HEK293 (cell line): Measurements from ENCODE around the gene TM7SF3.
"Not testable (repeated sequence)": the region's sequence is repeated elsewhere in the genome, so short reads cannot be mapped to it uniquely, and the experiment has no call there.

ENCODE experiments used
- CTCF ChIA-PET: fragments of 350-600 bp; formaldehyde crosslinking; extraction: SDS; loops from one replicate; lab custom pipeline; 2021; ENCODE audit warnings: antibody characterized with exemption; lab: Yijun Ruan, JAX
- POLR2A ChIA-PET: fragments of 300-600 bp; formaldehyde crosslinking; extraction: SDS; loops from one replicate; lab custom pipeline; 2020; ENCODE audit warnings: antibody characterized with exemption, inconsistent platforms; lab: Yijun Ruan, JAX
- H3K27ac ChIP-seq: fragments of 200-500 bp; sonication (Bioruptor generic); 2 replicates; pipeline ENCODE4 v1.5.1; 2014; ENCODE audit warnings: low read depth, low read length, control low read depth, inconsistent platforms; ENCODE audit errors: extremely low read depth
- H3K36me3 ChIP-seq, 2 experiments: fragments of 200-500 bp in 1 of 2; sonication (Bioruptor generic) in 1 of 2; 1 replicate in 1 of 2; 2 replicates in 1 of 2; pipeline ENCODE4 v1.5.1; 2014 to 2017; ENCODE audit warnings: inconsistent platforms in 2 of 2, low read length in 2 of 2; ENCODE audit not compliant: control insufficient read depth in 2 of 2, insufficient read depth in 1 of 2
- H3K4me1 ChIP-seq: fragments of 200-500 bp; sonication (Bioruptor generic); 2 replicates; pipeline ENCODE4 v1.5.1; 2014; ENCODE audit warnings: mild to moderate bottlenecking, low read length, inconsistent platforms; ENCODE audit not compliant: control insufficient read depth, insufficient read depth
- H3K4me3 ChIP-seq: 2 replicates; pipeline ENCODE4 v1.5.1; 2011; ENCODE audit warnings: low read depth, mild to moderate bottlenecking, control low read depth, low read length, moderate library complexity
- H3K9me3 ChIP-seq: fragments of 200-500 bp; sonication (Bioruptor generic); 2 replicates; pipeline ENCODE4 v1.5.1; 2014; ENCODE audit warnings: low read depth, low read length, inconsistent platforms; ENCODE audit not compliant: control insufficient read depth, insufficient read depth
- KLF1 ChIP-seq: fragments of 450-650 bp; formaldehyde crosslinking; IDR thresholded peaks from 2 replicates; pipeline ENCODE4 v1.5.1; 2016; ENCODE audit warnings: missing biosample characterization, missing genetic modification characterization
- PRDM1 ChIP-seq: fragments of 450-650 bp; formaldehyde crosslinking; IDR thresholded peaks from 2 replicates; pipeline ENCODE4; 2016; ENCODE audit warnings: missing biosample characterization, missing genetic modification characterization
- SP2 ChIP-seq: fragments of 450-650 bp; formaldehyde crosslinking; IDR thresholded peaks from 2 replicates; pipeline ENCODE4 v1.5.1; 2016; ENCODE audit warnings: missing biosample characterization, missing genetic modification characterization
- ZFHX2 ChIP-seq: fragments of 450-650 bp; formaldehyde crosslinking; conservative IDR thresholded peaks from 2 replicates; pipeline ENCODE4 v1.5.1; 2016; ENCODE audit warnings: missing biosample characterization, missing genetic modification characterization
- ZNF114 ChIP-seq: fragments of 450-650 bp; formaldehyde crosslinking; IDR thresholded peaks from 2 replicates; pipeline ENCODE4 v1.5.0; 2017; ENCODE audit warnings: missing biosample characterization, missing genetic modification characterization
- ZNF133 ChIP-seq: fragments of 450-650 bp; formaldehyde crosslinking; IDR thresholded peaks from 2 replicates; pipeline ENCODE4 v1.5.1; 2016; ENCODE audit warnings: missing biosample characterization, missing genetic modification characterization
- ZNF214 ChIP-seq: fragments of 450-650 bp; formaldehyde crosslinking; IDR thresholded peaks from 2 replicates; pipeline ENCODE4 v1.5.1; 2017; ENCODE audit warnings: missing biosample characterization, mild to moderate bottlenecking, missing genetic modification characterization, borderline replicate concordance
- ZNF335 ChIP-seq: fragments of 450-650 bp; formaldehyde crosslinking; conservative IDR thresholded peaks from 2 replicates; pipeline ENCODE4 v1.5.1; 2016; ENCODE audit warnings: missing biosample characterization, missing genetic modification characterization
- ZNF394 ChIP-seq: fragments of 450-650 bp; formaldehyde crosslinking; IDR thresholded peaks from 2 replicates; pipeline ENCODE4 v1.5.1; 2016; ENCODE audit warnings: missing biosample characterization, missing genetic modification characterization, mild to moderate bottlenecking, moderate library complexity, borderline replicate concordance
- ZNF621 ChIP-seq: fragments of 450-650 bp; formaldehyde crosslinking; IDR thresholded peaks from 2 replicates; pipeline ENCODE4 v1.5.1; 2017; ENCODE audit warnings: missing biosample characterization, missing genetic modification characterization
- ZNF654 ChIP-seq: fragments of 450-650 bp; formaldehyde crosslinking; IDR thresholded peaks from 2 replicates; pipeline ENCODE4 v1.5.1; 2016; ENCODE audit warnings: low read depth, missing biosample characterization, missing genetic modification characterization
- ZNF791 ChIP-seq: fragments of 450-650 bp; formaldehyde crosslinking; IDR thresholded peaks from 2 replicates; pipeline ENCODE4 v1.5.1; 2016; ENCODE audit warnings: missing biosample characterization, missing genetic modification characterization
- ZNF843 ChIP-seq: fragments of 450-650 bp; formaldehyde crosslinking; IDR thresholded peaks from 2 replicates; pipeline ENCODE4 v1.5.1; 2016; ENCODE audit warnings: missing biosample characterization, missing genetic modification characterization
- TF ChIP-seq, protein P1 (sequence below): fragments of 450-650 bp; formaldehyde crosslinking; IDR thresholded peaks from 2 replicates; pipeline ENCODE4 v1.5.1; 2016; ENCODE audit warnings: missing biosample characterization, missing genetic modification characterization
- TF ChIP-seq, protein P2 (sequence below): fragments of 450-650 bp; formaldehyde crosslinking; IDR thresholded peaks from 2 replicates; pipeline ENCODE4 v1.5.1; 2017; ENCODE audit warnings: missing biosample characterization, missing genetic modification characterization
- TF ChIP-seq, protein P3 (sequence below): fragments of 450-650 bp; formaldehyde crosslinking; IDR thresholded peaks from 2 replicates; pipeline ENCODE4 v1.5.1; 2017; ENCODE audit warnings: missing biosample characterization, missing genetic modification characterization
- TF ChIP-seq, protein P4 (sequence below): fragments of 450-650 bp; formaldehyde crosslinking; IDR thresholded peaks from 2 replicates; pipeline ENCODE4 v1.5.1; 2016; ENCODE audit warnings: missing biosample characterization, missing genetic modification characterization, borderline replicate concordance
- TF ChIP-seq, protein P5 (sequence below): fragments of 450-650 bp; formaldehyde crosslinking; IDR thresholded peaks from 2 replicates; pipeline ENCODE4 v1.5.1; 2016; ENCODE audit warnings: missing biosample characterization, missing genetic modification characterization

The TM7SF3 gene

DNA sequence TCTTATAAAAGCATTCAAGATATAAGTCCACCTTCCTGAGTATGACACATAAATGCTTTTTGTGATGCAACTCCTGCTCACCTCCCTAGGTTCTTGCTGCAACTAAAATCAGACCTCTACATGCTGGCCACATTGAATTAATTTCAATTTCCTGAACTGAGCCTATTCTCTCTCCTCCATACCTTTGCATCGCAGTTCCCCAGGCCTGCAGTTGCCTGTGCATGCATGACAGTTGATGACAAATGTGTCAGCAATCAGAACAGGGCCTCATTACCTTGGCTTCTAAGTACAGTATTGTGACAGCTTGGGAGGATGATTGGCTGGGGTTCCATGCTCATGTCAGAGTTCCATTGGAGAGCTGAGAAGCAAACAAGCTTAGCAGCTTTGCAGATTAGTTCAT, 3.9 kb upstream of the TM7SF3 start (continued):
- TF ChIP-seq, protein P1, sequence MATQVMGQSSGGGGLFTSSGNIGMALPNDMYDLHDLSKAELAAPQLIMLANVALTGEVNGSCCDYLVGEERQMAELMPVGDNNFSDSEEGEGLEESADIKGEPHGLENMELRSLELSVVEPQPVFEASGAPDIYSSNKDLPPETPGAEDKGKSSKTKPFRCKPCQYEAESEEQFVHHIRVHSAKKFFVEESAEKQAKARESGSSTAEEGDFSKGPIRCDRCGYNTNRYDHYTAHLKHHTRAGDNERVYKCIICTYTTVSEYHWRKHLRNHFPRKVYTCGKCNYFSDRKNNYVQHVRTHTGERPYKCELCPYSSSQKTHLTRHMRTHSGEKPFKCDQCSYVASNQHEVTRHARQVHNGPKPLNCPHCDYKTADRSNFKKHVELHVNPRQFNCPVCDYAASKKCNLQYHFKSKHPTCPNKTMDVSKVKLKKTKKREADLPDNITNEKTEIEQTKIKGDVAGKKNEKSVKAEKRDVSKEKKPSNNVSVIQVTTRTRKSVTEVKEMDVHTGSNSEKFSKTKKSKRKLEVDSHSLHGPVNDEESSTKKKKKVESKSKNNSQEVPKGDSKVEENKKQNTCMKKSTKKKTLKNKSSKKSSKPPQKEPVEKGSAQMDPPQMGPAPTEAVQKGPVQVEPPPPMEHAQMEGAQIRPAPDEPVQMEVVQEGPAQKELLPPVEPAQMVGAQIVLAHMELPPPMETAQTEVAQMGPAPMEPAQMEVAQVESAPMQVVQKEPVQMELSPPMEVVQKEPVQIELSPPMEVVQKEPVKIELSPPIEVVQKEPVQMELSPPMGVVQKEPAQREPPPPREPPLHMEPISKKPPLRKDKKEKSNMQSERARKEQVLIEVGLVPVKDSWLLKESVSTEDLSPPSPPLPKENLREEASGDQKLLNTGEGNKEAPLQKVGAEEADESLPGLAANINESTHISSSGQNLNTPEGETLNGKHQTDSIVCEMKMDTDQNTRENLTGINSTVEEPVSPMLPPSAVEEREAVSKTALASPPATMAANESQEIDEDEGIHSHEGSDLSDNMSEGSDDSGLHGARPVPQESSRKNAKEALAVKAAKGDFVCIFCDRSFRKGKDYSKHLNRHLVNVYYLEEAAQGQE = no peak
- TF ChIP-seq ZNF621 (tag by site-specific recombination) (no peak), KLF1 (no peak), ZNF114 (tag by site-specific recombination) (no peak), ZNF133 (tag by site-specific recombination) (no peak), ZNF214 (tag by site-specific recombination) (no peak), ZNF791 (tag by site-specific recombination) (no peak), ZNF843 (no peak), SP2 (tag by site-specific recombination) (no peak), ZNF394 (tag by site-specific recombination) (no peak)
- TF ChIP-seq, protein P2, sequence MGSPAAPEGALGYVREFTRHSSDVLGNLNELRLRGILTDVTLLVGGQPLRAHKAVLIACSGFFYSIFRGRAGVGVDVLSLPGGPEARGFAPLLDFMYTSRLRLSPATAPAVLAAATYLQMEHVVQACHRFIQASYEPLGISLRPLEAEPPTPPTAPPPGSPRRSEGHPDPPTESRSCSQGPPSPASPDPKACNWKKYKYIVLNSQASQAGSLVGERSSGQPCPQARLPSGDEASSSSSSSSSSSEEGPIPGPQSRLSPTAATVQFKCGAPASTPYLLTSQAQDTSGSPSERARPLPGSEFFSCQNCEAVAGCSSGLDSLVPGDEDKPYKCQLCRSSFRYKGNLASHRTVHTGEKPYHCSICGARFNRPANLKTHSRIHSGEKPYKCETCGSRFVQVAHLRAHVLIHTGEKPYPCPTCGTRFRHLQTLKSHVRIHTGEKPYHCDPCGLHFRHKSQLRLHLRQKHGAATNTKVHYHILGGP (tag by site-specific recombination) = no peak
- TF ChIP-seq, protein P3, sequence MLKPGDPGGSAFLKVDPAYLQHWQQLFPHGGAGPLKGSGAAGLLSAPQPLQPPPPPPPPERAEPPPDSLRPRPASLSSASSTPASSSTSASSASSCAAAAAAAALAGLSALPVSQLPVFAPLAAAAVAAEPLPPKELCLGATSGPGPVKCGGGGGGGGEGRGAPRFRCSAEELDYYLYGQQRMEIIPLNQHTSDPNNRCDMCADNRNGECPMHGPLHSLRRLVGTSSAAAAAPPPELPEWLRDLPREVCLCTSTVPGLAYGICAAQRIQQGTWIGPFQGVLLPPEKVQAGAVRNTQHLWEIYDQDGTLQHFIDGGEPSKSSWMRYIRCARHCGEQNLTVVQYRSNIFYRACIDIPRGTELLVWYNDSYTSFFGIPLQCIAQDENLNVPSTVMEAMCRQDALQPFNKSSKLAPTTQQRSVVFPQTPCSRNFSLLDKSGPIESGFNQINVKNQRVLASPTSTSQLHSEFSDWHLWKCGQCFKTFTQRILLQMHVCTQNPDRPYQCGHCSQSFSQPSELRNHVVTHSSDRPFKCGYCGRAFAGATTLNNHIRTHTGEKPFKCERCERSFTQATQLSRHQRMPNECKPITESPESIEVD = no peak

DNA sequence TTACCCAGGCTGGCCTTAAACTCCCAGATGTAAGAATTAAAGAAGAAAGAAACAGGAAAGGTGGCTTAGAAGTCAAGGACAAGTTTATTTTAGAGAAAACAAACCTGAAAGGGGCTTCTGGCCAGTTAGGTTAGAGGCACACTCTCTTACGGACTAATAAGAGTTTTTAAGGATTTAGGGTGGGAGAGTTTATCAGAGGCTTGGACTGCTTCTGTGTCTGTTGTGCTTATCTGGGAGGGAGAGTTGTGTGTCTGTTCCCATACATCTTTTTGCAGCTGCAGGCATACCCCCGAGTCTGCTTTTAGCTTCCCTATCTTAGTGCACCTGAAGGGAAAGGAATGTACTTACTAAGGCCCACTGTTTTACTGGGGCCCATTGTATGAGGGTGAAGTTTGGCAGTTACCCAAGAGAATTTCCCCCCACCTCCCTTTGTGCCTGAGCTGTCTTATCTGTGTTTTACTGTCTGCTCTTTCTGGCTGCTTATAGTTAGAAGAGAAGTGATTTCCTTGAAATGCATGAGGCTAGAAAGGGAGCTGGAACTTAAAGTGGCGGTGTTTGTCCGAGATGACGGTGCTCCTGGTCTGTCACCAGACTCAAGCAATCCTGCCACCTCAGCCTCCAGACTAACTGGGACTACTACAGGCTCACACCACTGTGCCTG, 3.1 kb upstream of the TM7SF3 start:
- H3K27ac ChIP-seq, H3K4me3 ChIP-seq, POLR2A ChIA-PET, H3K36me3 ChIP-seq, H3K4me1 ChIP-seq, H3K9me3 ChIP-seq: not testable (repeated sequence)
- CTCF ChIA-PET = interaction anchor here (0.6 to 5.8 kb wide), 6 partner anchors 9 to 290 kb away, joined by 3 to 65 read pairs (median 8); no protein-coding TSS in a partner anchor

DNA sequence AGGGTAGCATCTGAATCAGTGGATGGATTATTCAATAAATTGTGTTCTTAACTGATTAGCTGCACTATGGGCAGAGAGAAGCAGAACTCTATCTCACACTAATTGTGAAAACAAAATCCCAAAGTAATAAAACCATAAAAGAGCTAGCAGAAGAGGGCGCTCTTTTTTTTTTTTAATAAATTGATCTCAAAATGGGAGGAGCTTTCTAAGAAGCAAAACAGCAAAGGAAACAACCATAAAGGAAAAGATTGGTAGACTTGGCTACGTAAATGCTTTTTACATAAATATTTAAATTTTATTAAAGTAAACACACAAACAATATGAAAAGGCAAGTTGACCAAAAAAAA, 1.5 kb upstream of the TM7SF3 start:
- no peak overlapping the region for H3K4me3 ChIP-seq
- ChIA-PET CTCF (interaction anchor here (0.6 to 5.8 kb wide), 42 partner anchors 9 to 920 kb away, joined by 3 to 65 read pairs (median 4); partner anchors contain the start of genes ITPR2 and STK38L), POLR2A (interaction anchor here (0.6 to 1.0 kb wide), 3 partner anchors 35 to 290 kb away, joined by 3 to 7 read pairs (median 4); no protein-coding TSS in a partner anchor)
- TF ChIP-seq, protein P3 = peak; percentile 37; the same call in 1 of the 2 replicates
- TF ChIP-seq, protein P4, sequence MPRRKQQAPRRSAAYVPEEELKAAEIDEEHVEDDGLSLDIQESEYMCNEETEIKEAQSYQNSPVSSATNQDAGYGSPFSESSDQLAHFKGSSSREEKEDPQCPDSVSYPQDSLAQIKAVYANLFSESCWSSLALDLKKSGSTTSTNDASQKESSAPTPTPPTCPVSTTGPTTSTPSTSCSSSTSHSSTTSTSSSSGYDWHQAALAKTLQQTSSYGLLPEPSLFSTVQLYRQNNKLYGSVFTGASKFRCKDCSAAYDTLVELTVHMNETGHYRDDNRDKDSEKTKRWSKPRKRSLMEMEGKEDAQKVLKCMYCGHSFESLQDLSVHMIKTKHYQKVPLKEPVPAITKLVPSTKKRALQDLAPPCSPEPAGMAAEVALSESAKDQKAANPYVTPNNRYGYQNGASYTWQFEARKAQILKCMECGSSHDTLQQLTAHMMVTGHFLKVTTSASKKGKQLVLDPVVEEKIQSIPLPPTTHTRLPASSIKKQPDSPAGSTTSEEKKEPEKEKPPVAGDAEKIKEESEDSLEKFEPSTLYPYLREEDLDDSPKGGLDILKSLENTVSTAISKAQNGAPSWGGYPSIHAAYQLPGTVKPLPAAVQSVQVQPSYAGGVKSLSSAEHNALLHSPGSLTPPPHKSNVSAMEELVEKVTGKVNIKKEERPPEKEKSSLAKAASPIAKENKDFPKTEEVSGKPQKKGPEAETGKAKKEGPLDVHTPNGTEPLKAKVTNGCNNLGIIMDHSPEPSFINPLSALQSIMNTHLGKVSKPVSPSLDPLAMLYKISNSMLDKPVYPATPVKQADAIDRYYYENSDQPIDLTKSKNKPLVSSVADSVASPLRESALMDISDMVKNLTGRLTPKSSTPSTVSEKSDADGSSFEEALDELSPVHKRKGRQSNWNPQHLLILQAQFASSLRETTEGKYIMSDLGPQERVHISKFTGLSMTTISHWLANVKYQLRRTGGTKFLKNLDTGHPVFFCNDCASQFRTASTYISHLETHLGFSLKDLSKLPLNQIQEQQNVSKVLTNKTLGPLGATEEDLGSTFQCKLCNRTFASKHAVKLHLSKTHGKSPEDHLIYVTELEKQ = no peak
- TF ChIP-seq ZFHX2 = no peak
- peak; percentile 59 for TF ChIP-seq ZNF654 (tag by site-specific recombination)
- TF ChIP-seq PRDM1 (tag by site-specific recombination) = 0 out of 2 replicates have a peak, but pooled peaks have one; percentile 4
- TF ChIP-seq ZNF335 (tag by site-specific recombination) = 0 out of 2 replicates have a peak, but pooled peaks have one; percentile 17
- TF ChIP-seq, protein P5, sequence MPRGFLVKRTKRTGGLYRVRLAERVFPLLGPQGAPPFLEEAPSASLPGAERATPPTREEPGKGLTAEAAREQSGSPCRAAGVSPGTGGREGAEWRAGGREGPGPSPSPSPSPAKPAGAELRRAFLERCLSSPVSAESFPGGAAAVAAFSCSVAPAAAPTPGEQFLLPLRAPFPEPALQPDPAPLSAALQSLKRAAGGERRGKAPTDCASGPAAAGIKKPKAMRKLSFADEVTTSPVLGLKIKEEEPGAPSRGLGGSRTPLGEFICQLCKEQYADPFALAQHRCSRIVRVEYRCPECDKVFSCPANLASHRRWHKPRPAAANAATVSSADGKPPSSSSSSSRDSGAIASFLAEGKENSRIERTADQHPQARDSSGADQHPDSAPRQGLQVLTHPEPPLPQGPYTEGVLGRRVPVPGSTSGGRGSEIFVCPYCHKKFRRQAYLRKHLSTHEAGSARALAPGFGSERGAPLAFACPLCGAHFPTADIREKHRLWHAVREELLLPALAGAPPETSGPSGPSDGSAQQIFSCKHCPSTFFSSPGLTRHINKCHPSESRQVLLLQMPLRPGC = no peak

More for the DNA sequence above, 1.5 kb upstream of the TM7SF3 start:
- no peaks in the 10 kb centered on the region for H3K9me3 ChIP-seq
- no peak overlapping the region for H3K27ac ChIP-seq
- no peaks in the 10 kb centered on the region for H3K36me3 ChIP-seq
- peaks cover 3% of the 10 kb centered on the region; the same call in 1 of the 2 replicates for H3K4me1 ChIP-seq
